Measurements from ENCODE around the gene PRTG. TPM values are rescaled to one million over a fixed set of nuclear protein-coding genes. Genes with fewer than 3 reads are reported as not detected.

Gene PRTG
- polyA plus RNA-seq, 3 donors = not detected

DNA sequence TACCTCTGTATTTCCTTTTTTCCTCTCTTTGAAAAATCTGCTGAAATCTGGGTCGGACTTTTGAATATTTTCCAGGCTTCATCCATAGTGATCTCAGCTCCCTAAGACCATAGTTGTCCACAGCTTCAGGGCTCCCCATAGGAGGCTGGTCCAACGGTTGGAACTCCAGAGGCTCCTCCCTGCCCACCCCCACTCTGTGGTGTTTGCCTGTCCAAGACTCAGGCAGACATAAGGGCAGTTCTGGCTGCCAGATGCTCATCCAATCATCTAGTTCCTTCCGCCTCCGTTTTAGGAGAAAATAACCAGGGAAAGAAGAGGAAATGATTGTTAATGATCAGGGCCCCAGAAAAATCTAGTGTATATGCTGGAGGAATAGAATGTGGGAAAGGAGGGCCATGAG lies 27.9 kb upstream of the PRTG start:
- Mint-ChIP-seq H3K4me1 (peaks cover 3% of the 10 kb centered on the region), H3K27ac (no peak overlapping the region), H3K36me3 (no peaks in the 10 kb centered on the region), H3K27me3 (ENCODE audit: low read depth in 3 of 3) (peaks cover 1 to 3% (median 3%) of the 10 kb centered on the region in 3 donors), H3K4me3 (no peak overlapping the region), H3K9me3 (no peaks in the 10 kb centered on the region)
- Histone ChIP-seq H3K79me2 (ENCODE audit: insufficient read depth, low read length) (no peaks in the 10 kb centered on the region), H3K4me3 (replicated peaks in 1 of 3; ENCODE audit: low read depth in 2 of 3, low read length in 3 of 3) (no peak overlapping the region), H3K27me3 (ENCODE audit: control insufficient read depth in 2 of 2, insufficient read depth in 2 of 2, low read length in 2 of 2) (no peaks in the 10 kb centered on the region), H4K20me1 (ENCODE audit: insufficient read depth, low read length) (no peaks in the 10 kb centered on the region), H3K9ac (ENCODE audit: insufficient read depth, low read length, poor library complexity, severe bottlenecking) (no peak overlapping the region), H3K27ac (ENCODE audit: low read depth in 1 of 2, low read length in 2 of 2) (no peak overlapping the region), H3K4me2 (replicated peaks; ENCODE audit: extremely low read depth, low read length, poor library complexity, severe bottlenecking) (no peak overlapping the region), H3K36me3 (replicated peaks in 1 of 2; ENCODE audit: control insufficient read depth in 1 of 2, insufficient read depth in 2 of 2, low read length in 2 of 2) (no peaks in the 10 kb centered on the region), H2AFZ (ENCODE audit: insufficient read depth, low read depth, low read length, poor library complexity, severe bottlenecking) (no peak overlapping the region), H3K4me1 (ENCODE audit: control insufficient read depth in 1 of 2, insufficient read depth in 2 of 2, low read length in 2 of 2) (no peaks in the 10 kb centered on the region), H3K9me3 (replicated peaks in 1 of 2; ENCODE audit: control insufficient read depth in 1 of 2, insufficient read depth in 1 of 2, low read length in 2 of 2) (no peaks in the 10 kb centered on the region)
- DNase-seq = no peak
- intact Hi-C loops (cut with micrococcal nuclease) = no loop called here
- WGBS (ENCODE audit: insufficient coverage) = 78% methylated on average over 2 of the region's 4 CpGs
- TF ChIP-seq, protein P1, sequence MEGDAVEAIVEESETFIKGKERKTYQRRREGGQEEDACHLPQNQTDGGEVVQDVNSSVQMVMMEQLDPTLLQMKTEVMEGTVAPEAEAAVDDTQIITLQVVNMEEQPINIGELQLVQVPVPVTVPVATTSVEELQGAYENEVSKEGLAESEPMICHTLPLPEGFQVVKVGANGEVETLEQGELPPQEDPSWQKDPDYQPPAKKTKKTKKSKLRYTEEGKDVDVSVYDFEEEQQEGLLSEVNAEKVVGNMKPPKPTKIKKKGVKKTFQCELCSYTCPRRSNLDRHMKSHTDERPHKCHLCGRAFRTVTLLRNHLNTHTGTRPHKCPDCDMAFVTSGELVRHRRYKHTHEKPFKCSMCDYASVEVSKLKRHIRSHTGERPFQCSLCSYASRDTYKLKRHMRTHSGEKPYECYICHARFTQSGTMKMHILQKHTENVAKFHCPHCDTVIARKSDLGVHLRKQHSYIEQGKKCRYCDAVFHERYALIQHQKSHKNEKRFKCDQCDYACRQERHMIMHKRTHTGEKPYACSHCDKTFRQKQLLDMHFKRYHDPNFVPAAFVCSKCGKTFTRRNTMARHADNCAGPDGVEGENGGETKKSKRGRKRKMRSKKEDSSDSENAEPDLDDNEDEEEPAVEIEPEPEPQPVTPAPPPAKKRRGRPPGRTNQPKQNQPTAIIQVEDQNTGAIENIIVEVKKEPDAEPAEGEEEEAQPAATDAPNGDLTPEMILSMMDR (IDR thresholded peaks at IDR 0.05) = no peak

- Histone ChIP-seq H2AFZ (ENCODE audit: insufficient read depth, low read depth, low read length, poor library complexity, severe bottlenecking) (no peak overlapping the region), H3K4me1 (ENCODE audit: control insufficient read depth in 1 of 2, insufficient read depth in 2 of 2, low read length in 2 of 2) (no peaks in the 10 kb centered on the region), H3K36me3 (replicated peaks in 1 of 2; ENCODE audit: control insufficient read depth in 1 of 2, insufficient read depth in 2 of 2, low read length in 2 of 2) (no peaks in the 10 kb centered on the region), H3K9me3 (replicated peaks in 1 of 2; ENCODE audit: control insufficient read depth in 1 of 2, insufficient read depth in 1 of 2, low read length in 2 of 2) (no peaks in the 10 kb centered on the region), H3K27me3 (ENCODE audit: control insufficient read depth in 2 of 2, insufficient read depth in 2 of 2, low read length in 2 of 2) (no peaks in the 10 kb centered on the region), H3K4me2 (replicated peaks; ENCODE audit: extremely low read depth, low read length, poor library complexity, severe bottlenecking) (no peak overlapping the region), H3K27ac (ENCODE audit: low read depth in 1 of 2, low read length in 2 of 2) (no peak overlapping the region), H4K20me1 (ENCODE audit: insufficient read depth, low read length) (no peaks in the 10 kb centered on the region), H3K79me2 (ENCODE audit: insufficient read depth, low read length) (no peaks in the 10 kb centered on the region), H3K4me3 (replicated peaks in 1 of 3; ENCODE audit: low read depth in 2 of 3, low read length in 3 of 3) (no peak overlapping the region), H3K9ac (ENCODE audit: insufficient read depth, low read length, poor library complexity, severe bottlenecking) (no peak overlapping the region)
- intact Hi-C loops (cut with micrococcal nuclease) = no loop called here
- H3K27me3 Mint-ChIP-seq (ENCODE audit: low read depth in 3 of 3) = peaks cover 1 to 3% (median 3%) of the 10 kb centered on the region in 3 donors
- no peak overlapping the region for H3K27ac Mint-ChIP-seq
- no peaks in the 10 kb centered on the region for H3K36me3 Mint-ChIP-seq
- no peaks in the 10 kb centered on the region for H3K9me3 Mint-ChIP-seq
- TF ChIP-seq, protein P1 (IDR thresholded peaks at IDR 0.05) = no peak
- no peak for DNase-seq
- peaks cover under 1% of the 10 kb centered on the region for H3K4me1 Mint-ChIP-seq
- WGBS (ENCODE audit: insufficient coverage) = 83% methylated on average over 1 of the region's 4 CpGs
- H3K4me3 Mint-ChIP-seq = no peak overlapping the region
These were observed 27.3 kb upstream of the PRTG start for GRCh38 chr15:55770261-55770660.
